T follicular helper cell (primary cell): ENCODE measurements around the gene UNC13C.
"Not testable (repeated sequence)": the region's sequence is repeated elsewhere in the genome, so short reads cannot be mapped to it uniquely, and the experiment has no call there.

Experiments used
- DNase-seq: peaks from one replicate; pipeline ENCODE4 v3.0.0-alpha.2; 2020; ENCODE audit warnings: low read depth
- total RNA-seq, 2 experiments: gene quantifications; one replicate each; lab custom pipeline; 2026; lab: John Stamatoyannopoulos, UW

Gene UNC13C
- total RNA-seq: 0 reads per million in 2 experiments

DNA sequence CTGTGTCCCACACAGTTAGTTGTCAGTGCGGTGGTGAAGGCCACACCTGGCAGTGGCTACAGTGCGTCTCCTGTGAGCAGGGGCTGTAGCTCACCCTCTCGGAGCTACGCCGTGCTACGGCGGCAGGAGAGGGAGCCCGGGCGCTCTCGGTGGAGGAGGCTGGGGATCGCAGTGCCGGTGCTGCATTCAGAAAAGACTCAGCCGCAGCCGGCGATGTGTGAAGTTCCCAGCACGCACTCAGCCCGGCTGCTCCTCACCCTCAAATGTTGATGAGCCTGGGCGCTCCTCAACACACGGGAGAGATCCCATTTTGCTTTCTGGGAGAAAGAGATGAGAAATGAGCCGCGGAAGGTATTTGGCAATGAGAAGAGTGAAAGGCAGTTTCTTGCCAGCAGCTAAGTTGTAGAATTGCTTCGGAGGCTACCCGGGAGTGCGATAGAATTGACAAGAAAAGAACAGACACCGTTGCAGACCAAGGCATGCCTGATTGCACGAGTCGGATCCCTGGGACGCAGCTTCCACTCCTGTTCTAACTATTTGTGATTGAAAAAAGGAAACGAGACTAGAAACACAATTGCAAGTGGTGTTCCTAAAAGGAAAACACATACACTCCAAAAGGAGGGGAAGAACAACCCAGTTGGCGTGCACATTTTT, at the start of gene UNC13C:
UNC13C (plus strand) TSS at position 189 of the 654 bp plus-strand sequence. CDS start 34,463 bp downstream, outside the sequence.
- DNase-seq: no peak

DNA sequence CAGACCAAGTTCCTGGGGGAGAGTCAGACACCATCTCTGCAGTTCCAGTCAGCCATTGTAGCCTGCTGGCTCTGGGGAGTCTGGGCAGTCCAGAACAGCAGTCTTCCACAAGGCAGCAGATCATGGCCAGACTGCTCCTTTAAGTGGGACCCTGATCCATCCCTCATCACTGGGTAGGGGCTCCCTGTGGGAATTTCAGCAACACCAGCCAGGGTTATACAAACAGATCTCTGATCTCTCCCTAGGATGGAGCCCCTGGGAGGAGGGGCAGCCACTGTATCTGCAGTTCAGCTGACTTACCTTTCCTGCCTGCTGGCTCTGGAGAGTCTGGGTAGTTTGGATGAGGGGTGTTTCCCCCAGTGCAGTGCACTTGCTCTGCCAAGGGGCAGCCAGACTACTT, 42.1 kb upstream of the UNC13C start:
- no peak for DNase-seq

DNA sequence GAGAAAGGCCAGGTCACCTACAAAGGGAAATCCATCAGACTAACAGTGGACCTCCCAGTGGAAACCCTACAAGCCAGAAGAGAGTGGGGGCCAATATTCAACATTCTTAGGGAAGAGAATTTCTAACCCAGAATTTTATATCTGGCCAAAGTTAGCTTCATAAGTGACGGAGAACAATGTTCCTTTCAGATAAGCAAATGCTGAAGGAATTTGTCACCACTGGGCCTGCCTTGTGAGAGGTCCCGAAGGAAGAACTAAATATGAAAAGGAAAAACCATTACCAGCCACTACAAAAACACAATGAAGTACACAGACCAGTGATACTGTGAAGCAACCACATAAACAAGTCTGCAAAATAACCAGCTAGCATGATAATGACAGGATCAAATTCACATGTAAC, 40.6 kb upstream of the UNC13C start:
- not testable (repeated sequence) for DNase-seq

DNA sequence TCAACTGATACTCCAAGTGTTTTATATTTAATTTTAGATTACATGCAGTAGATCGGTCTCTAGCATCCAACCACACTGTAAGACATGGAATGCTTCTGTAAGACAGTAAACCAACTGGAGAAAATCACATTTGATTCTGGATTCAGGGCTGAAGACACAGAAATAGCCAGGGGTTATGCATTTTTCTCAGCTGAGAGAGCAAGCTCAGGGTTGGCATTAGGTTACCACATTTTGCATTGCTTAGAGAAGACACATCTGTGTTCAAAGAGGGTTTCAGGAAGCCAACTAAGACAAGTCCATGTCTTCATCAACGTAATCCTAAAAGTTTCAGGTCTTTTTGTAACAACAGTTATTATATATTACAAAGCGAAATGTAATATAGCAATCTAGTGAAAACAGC, 27.7 kb upstream of the UNC13C start:
- DNase-seq: no peak

DNA sequence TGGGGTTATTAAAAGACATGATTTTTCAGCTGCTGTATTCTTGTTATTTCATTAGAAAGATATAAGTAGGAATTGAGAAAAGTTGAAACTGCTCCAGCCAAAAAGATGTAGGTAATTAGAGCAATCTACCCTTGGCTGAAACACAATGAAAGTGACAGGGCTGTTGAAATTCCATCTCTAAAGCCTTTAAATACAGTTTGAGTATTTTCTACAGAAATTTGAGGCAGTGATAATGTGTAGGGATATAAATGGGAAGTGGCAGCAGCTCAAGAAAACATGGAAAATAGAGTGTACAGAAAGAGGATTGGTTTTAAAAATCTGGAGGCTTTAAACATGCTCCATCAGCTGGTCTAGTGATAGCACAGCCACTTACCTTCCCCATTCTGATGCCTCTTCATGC, 22.8 kb upstream of the UNC13C start:
- no peak for DNase-seq

DNA sequence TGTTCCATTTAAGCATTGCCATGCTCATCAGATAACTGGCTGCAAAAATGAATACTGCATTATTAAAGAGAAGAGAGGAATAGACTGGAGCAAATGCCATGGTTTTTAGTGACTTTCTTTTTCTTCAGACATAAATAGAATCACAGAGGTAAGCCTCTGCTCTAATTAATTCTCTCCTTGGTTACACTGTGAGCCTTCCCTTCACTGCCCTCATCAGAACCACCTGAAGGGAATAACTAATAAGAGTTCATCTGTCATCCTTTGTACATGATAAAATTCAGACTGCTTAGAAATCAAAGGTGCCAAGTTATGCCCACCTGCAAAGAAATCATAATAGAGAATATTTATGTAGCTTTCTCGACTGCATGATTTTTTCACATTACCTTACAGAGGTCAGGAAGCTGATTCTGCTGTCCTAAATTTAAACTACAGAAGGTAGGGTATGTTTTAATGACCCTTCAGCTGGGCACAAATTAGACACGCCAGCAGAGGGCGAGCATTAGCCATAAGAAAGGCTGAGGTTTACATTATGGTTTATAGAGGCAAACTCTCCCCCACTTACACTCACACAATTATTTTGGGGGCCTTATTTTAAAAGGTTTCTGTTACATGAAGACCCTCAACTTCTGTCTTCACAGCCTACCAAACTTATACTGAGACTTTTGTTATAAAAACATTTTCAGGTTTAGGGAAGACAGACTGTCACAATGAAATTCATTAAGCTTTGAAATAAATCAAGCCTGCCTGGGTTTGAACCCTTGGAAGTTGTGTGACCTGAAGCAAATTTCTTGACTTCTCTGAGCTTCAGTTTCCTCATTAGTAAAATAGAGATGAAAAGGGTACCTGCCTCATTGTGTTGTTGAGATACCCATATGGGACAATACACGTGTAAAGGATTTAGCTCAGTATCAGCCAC, 15.3 kb upstream of the UNC13C start:
- no peak for DNase-seq

DNA sequence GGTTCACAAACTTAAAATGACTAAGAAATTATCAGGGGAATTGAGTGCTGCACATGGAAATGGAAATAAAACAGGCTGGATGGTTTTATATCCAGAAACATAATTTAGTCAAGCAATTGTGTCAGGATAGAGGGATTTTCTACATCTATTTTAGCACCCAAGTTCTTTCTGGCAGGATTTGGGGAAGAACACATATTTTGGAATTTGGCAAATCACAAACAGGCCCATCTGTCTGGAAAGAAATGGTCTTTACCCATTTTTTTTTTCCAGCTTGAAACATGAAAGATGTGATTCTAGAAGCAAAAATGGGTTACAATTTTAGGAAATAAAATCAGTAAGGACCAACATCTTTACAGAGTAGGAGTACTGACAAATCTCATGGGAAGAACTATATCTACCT, 14.4 kb upstream of the UNC13C start:
- no peak for DNase-seq

DNA sequence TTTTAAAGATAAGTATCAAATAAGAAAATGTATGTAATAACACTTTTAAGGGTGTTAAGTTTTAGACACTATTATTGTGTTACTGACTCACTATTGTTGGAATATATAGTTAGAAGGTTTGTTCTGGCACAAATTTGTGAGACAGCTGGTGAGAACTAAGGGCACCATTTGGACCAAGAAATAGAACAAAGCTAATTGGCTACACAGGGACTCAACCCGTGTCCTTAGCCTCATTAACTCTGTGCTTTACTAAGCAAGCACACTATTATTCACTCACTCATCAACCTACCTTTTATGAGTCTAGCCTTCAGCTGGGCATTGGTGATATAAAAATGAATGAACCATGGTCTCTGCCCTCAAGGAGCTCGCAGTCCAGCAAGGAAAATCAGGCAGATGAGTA, 4.1 kb upstream of the UNC13C start:
- DNase-seq: no peak

DNA sequence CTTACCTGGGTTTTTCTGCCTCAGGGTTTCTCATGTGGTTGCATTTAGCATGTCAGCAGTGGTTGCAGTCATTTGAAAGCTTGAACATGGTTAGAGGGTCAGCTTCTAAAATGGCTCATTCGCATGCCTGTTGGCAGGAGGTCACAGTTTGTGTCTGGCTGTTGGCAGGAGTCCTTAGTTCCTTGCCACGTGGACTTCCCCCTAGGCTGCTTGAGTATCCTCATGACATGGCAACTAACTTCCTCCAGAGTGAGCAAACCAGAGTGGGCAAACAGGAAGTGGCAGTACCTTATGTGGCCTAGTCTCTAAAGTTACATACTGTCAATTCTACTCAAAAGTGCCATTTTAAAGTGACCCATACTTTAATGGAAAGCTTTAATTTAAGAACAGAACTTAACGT, 3.4 kb upstream of the UNC13C start:
- DNase-seq: no peak

DNA sequence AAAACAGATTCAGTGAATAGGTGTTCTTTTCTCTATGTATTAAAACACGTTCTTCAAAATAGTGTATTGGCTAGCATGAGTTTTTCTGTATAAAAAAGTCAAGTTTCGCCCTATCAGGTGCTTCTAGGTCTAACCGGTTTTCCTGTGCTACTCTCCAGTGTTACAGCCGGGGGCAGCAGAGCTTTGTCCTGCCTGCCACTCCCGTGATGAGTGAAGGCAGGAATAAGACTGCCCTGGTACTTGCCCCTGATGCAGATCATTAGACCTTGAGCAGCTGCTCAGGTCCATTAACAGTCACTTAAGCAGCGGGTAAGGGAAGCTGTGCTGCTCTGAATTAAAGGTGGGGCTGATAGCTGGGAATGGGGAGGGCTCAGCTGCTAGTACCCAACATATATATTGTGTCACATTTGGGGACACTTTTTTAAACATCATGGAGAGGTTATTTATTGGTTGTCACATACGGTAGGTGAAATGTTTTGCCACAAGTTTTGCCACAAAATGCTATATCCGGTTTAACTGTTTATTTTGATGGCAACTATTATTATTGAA, 1.3 kb upstream of the UNC13C start:
- no peak for DNase-seq

DNA sequence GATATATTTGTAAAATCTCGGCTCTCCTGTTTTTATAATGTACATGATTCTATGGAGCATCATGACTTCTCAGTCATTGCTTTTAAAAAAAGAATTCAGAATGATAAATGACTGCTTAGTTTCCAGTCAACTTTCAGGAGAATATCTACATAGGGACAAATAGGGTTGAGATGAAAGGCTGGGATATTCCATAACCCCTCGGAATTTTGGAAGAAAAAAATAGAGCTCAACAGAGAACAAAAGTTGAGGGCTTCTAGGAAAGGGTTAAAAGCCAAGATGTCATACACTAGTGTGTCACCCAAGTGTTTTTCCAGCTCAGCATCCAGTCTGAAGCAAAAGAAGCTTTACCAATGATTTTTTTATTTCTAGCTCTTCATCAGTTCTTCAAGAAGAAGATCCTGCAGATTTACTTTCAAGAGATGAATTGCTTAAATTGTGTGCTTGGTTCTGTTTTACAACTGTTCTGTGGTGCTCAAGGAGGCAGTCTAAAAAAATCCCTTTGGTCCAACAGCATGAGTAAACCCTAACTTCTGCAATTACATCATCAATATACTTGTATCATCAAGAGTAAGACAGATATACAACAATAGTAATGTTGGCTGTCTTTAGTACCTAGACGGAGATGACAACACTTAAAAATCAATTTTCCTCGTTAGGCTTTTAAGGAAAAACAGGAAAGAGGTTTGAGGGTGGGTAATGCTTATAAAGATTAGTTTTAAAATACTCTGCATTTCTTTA, 979 bp downstream of the UNC13C start:
- no peak for DNase-seq

DNA sequence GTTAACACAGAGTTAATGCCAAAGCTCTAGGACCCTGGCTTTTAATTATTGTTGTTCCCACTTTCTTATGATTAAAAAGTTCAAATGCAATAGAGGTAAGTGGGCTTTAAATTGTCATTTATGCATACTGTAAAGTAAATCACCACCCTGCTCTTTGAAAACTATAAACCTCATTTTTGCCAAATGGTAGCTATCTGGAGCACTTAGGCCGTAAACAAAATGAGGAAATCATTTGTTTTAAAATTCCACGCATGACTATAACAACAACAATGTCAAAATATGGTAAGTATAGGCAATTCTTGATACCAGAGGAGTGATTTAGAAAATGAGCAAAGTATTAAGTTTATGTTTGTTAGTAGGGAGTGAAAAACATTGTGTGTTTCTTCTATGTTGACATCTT, 1.8 kb downstream of the UNC13C start:
- DNase-seq: no peak

DNA sequence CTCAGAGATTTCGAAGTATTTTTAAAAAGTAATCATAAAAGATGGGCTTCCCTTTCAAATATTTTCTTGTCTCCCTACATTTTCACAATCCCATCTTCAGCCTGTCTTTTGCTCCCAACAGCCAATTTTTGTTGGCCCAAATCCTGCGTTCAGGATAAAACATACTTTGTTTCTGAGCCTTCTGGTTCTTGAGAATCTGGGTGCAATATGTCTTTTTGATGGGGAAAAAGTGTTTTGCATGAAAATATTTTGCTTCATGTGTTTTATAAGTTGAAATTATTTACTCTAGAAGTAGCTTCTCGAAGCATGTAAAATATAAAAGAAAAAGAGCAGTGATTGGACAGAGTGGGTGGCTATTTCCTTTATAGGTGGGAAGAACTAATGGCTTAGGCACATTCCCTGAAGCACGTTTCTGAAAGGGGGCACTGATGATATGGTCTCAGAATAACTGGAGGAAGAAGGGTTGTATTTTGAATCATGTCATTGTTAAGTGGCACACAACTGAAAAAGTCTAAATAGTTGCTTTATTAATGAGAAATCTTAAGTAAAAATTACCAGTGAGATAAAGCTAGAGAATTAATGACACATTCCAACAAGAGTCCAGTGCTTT, 3.9 kb downstream of the UNC13C start:
- no peak for DNase-seq

DNA sequence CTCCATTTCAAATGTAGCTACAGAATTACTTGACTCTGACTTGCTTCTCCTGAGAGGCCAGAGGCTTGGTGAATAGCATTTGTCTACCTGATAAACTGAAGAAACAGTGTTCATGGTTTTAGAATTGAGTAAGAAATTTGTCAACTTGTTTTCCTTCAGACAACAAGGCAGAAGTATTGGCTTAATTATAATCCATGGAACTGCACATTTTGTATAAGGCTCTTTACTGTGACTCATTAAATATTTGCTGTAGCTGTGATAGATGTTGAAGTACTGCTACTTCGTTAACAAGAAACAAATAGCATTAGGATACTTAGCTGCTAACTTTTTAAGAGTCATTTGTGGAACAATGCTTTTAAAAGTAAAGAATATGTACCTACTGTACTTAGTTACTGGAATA, 4.6 kb downstream of the UNC13C start:
- no peak for DNase-seq

DNA sequence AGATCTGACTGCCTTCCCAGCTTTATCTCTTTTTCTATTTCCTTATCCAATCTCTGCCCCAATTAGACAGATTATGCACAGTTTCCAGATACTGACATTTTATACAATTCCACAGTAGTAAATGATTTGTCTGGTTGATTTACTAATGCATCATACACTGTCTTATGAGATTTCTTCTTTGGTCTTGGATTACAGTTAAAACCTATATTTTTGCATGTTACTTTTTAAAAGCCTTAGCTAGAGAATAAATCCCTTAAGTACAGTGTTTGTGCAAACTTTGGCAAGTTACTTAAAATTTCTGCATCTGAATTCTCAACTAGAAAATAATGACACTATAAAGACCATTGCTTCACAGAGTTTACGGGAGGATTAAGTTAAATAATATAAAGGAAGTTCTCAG, 6.0 kb downstream of the UNC13C start:
- no peak for DNase-seq

DNA sequence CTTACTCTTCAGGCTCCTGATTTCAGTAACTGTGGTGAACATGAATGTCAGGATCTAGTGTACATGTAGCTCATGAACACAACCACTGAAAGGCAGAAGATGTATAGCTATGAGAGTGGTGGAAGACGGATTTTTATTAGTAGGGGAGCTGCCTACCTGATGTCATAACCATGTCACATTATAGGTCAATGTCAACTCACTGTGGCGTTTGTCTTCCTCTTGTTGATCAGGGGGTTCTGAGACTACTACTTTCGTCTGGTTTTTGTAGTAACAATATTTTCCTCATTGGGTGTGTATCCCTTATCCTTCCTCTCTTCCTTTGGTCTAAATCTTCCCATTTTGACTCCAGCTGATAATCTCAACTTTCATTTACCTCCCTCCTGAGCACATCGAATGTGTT, 7.3 kb downstream of the UNC13C start:
- no peak for DNase-seq

DNA sequence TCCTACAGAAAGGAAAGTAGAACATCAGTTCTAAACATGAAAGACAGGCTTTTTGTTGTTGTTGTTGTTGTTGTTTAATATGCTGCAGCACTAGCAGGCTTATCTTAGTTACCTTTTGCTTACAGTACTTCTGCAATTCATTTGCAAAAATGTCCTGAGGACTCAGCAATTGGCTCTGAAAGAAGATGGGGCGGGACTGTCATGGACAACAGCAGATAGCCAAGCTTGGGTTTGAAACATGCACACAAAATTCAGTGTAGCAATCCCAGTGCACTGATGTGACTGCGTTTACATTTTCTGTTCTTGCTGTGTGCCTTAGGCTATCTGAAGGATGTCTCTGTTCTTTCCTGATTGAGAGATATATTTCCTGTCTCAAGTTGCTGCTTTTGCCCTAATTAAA, 9.2 kb downstream of the UNC13C start:
- no peak for DNase-seq

DNA sequence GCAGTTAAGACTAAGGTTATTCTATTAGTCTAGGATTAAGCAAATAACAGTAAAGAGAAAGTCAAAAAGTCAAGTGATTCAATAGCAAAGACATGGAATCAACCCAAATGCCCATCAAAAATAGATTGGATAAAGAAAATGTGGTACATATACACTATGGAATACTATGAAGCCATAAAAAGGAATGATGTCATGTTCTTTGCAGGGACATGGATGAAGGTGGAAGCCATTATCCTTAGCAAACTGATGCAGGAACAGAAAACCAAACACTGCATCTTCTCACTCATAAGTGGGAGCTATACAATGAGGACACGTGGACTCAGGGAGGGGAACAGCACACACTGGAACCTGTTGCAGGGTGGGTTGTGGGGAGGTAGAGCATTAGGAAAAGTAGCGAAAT, 29.0 kb downstream of the UNC13C start:
- DNase-seq: no peak

DNA sequence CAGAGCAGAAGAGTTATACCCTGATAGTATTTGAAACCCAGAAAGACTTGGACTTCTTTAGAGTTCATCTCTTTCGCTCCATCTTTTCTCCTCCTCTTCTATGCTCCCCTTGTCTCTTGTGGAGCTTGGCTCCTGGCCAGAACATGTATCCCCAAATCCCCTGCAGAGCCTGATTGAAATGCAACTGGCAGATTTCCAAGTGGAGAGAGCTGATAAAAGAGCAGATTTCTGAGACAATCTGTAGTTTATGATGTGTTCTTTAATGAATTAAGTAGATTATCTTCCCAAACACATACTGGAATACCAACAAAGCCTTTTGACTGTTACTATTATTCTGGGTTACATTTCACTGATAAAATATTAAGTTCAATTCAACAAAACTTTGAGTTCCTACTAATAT, 33.4 kb downstream of the UNC13C start:
- DNase-seq: no peak

DNA sequence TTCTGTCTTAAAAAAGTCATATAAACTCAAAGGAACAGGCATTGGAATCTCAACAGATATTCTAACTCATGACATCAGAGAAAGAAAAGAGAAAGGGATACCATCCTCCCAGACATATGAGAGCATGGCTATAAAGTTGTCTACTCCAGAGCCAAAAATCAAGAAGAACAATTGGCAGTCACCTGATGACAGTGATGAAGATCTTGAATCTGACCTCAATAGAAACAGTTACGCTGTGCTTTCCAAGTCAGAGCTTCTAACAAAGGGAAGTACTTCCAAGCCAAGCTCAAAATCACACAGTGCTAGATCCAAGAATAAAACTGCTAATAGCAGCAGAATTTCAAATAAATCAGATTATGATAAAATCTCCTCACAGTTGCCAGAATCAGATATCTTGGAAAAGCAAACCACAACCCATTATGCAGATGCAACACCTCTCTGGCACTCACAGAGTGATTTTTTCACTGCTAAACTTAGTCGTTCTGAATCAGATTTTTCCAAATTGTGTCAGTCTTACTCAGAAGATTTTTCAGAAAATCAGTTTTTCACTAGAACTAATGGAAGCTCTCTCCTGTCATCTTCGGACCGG, 35.9 kb downstream of the UNC13C start:
- no peak for DNase-seq

DNA sequence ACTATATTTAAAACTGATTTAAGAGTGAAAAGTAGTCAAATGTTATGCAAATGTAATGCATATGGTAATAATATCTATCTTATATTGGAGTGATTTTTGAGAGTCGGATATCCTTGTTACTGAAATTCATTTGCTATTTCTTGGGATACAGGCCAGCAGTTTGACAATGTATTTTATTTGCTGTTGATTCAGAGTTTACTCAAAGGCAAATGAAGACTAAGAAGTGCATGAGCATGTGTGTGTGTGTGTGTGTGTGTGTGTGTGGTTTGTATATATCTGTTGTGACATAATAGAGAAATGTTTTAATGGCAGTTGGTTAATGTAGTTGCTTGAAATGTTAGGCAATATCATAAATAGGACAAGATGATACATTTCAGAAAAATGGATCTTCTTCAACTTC, 39.0 kb downstream of the UNC13C start:
- DNase-seq: no peak

DNA sequence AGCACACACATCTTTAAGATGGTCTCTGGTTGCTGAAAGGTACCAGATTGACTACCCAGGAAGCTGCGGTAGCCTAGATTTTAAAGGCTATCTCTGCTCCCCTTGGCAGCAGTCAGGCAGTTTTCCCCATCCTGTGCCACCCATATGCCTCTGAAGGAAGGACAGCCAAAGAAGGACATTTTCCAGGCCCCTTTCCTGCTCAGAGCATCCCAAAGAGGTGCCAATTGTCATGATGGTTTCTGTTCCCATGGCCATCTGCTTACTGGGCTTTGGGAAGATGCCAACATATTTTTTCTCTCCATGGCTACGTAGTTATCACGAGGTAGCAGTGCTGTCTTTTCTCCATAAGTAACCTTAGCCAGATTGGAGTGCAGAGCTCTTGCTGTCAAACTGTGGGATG, 39.7 kb downstream of the UNC13C start:
- no peak for DNase-seq
